Esophagus muscularis mucosa (tissue), 3 donors: ENCODE results near the gene ITGB6.

Experiments used
- POLR2A ChIP-seq: fragments of 450-650 bp; IDR thresholded peaks from one replicate; pipeline ENCODE4 v1.6.1; 2017; ENCODE audit warnings: antibody characterized with exemption, moderate library complexity, mild to moderate bottlenecking, low read depth
- TF ChIP-seq, protein P1 (sequence below), 3 experiments: fragments of 200-600 bp in 2 of 3; fragments of 450-650 bp in 1 of 3; sonication (generic) in 2 of 3; IDR thresholded peaks; one replicate each; pipeline ENCODE4 v1.5.1; 2017 to 2019; ENCODE audit warnings: antibody characterized with exemption in 3 of 3, mild to moderate bottlenecking in 2 of 3, moderate library complexity in 1 of 3

DNA sequence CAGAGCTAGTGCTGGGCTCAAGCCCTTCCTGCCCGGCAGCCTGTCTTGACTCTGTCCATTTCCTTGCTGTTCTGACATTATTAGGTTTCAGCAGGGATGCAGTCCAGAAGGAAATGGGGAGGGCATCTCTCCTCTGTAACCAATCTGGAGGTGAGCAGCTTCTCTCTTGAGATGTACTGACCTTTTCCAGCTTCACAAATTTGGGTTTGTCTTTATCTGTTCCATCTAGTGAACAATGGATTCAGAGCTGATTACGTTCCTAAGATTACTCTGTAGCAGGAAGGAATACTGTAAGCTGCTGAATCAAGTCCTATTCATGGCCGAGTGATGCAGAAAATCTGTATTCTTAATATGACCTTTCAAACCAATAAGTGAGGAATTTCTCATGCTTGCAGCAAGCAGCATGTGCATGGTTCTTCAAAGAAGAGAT is 148.7 kb downstream of the ITGB6 start:
- TF ChIP-seq, protein P1, sequence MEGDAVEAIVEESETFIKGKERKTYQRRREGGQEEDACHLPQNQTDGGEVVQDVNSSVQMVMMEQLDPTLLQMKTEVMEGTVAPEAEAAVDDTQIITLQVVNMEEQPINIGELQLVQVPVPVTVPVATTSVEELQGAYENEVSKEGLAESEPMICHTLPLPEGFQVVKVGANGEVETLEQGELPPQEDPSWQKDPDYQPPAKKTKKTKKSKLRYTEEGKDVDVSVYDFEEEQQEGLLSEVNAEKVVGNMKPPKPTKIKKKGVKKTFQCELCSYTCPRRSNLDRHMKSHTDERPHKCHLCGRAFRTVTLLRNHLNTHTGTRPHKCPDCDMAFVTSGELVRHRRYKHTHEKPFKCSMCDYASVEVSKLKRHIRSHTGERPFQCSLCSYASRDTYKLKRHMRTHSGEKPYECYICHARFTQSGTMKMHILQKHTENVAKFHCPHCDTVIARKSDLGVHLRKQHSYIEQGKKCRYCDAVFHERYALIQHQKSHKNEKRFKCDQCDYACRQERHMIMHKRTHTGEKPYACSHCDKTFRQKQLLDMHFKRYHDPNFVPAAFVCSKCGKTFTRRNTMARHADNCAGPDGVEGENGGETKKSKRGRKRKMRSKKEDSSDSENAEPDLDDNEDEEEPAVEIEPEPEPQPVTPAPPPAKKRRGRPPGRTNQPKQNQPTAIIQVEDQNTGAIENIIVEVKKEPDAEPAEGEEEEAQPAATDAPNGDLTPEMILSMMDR (IDR thresholded peaks at IDR 0.05) = no peak
- no peak for TF ChIP-seq POLR2A
